Hepatocyte (in vitro differentiated cells): ENCODE data around the gene HERC3.

Experiments
- CTCF ChIP-seq: fragments of 200-600 bp; sonication (generic); IDR thresholded peaks from 2 replicates; pipeline ENCODE4 v1.5.1; 2016; ENCODE audit warnings: antibody characterized with exemption, mild to moderate bottlenecking; ENCODE audit not compliant: poor library complexity
- EZH2 ChIP-seq: fragments of 200-600 bp; sonication (generic); IDR thresholded peaks from 2 replicates; pipeline ENCODE4 v1.6.1; 2016; ENCODE audit warnings: antibody characterized with exemption, mild to moderate bottlenecking, borderline replicate concordance
- EZH2phosphoT487 ChIP-seq: fragments of 200-600 bp; sonication (generic); IDR thresholded peaks from one replicate; pipeline ENCODE4 v1.6.1; 2018; ENCODE audit warnings: antibody characterized with exemption, mild to moderate bottlenecking, low read depth, moderate library complexity; ENCODE audit not compliant: unreplicated experiment, severe bottlenecking

DNA sequence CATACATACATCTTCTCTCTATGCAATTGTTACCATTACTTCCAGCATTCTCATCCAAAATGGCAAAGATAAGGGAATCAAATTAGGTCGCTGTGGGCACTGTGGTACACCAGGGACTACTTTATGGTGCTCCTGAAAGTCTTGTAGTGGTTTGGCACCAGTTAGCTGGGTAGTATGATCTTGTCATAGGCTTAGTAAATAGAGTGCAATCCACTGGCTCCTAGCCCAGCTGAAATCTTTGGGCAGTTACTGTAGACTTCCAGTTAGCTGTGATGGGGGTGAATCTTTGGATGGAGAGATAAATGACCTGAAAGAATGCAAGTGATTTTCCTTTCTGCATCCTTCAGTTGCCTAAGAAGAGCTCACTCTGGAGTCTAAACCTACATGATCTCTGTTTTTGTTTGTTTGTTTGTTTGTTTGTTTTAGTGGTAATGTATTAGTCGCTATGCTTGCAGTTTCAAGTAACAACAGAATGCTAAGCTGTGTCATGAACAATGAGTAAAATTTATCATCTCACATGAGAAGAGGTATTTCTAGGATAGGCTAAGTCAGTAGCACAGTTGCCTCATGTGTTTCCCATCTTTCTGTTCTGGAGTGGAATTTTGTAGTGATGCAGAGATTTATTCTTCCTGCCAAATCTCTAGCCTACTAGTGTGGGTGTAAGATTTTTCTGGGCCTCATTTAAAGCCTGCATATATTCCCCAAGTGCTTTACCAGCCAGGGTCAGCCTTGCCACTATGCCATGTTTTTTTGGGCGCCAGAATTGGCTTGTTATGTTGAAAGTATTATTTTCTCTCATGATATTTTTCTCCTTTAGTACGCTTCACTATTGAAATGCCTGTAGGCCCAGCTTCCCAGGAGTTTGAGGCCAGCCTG, 24.2 kb downstream of the HERC3 start:
- TF ChIP-seq EZH2phosphoT487 (no peak), CTCF (no peak), EZH2 (no peak)
